ENCODE measurements around the gene TAOK3. TPM values are rescaled to one million over a fixed set of nuclear protein-coding genes. Genes with fewer than 3 reads are reported as not detected.
A peak's percentile ranks its signal among the peaks of the same experiment; 100 is the strongest.
"Not testable (repeated sequence)": the region's sequence is repeated elsewhere in the genome, so short reads cannot be mapped to it uniquely, and the experiment has no call there.

TAOK3 gene
- total RNA-seq, 1 donor, result 27.8 TPM

DNA sequence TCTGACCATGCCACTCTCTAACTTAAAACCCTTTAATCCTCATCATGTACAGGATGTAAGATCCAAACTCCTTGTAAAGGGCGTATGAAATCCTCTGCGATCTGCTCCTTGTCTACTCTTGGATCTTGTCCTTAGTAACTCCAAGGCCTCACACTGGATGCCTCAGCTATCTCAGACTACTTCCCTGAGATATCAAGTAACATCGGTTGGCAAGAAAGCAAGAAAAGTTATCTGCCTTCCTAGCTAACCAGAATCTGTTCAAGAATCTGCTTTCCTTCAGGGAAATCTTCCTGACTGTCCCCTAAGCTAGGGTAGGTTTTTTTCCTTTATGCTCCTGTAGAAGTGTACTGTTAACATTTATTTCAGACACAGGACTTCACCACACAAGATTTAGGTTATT is 82.6 kb downstream of the TAOK3 start:
- TF ChIP-seq, protein P1, sequence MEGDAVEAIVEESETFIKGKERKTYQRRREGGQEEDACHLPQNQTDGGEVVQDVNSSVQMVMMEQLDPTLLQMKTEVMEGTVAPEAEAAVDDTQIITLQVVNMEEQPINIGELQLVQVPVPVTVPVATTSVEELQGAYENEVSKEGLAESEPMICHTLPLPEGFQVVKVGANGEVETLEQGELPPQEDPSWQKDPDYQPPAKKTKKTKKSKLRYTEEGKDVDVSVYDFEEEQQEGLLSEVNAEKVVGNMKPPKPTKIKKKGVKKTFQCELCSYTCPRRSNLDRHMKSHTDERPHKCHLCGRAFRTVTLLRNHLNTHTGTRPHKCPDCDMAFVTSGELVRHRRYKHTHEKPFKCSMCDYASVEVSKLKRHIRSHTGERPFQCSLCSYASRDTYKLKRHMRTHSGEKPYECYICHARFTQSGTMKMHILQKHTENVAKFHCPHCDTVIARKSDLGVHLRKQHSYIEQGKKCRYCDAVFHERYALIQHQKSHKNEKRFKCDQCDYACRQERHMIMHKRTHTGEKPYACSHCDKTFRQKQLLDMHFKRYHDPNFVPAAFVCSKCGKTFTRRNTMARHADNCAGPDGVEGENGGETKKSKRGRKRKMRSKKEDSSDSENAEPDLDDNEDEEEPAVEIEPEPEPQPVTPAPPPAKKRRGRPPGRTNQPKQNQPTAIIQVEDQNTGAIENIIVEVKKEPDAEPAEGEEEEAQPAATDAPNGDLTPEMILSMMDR (IDR thresholded peaks at IDR 0.05; ENCODE audit: insufficient read depth, low read length), result no peak
- peak; percentile 51 for DNase-seq (ENCODE audit: low read depth)
- no peak overlapping the region for H3K4me3 ChIP-seq (ENCODE audit: low read depth, low read length)

DNA sequence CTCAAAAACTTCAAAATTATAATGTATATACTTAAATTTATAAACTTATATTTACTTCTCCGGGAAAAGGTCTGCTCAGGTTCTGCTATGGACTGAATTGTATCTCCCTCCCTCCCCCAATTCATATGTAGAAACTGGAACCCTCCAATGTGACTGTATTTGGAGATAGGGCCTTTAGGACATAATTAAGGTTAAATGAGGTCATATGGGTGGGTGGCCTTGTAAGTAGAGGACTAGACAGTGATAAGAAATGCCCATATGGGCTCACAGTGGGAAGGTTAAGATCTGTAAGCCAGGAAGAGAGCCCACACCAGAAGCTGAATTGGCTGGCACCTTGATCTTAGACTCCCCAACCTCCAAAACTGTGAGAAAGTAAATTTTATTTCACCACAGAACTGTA is 84.5 kb downstream of the TAOK3 start:
- TF ChIP-seq, protein P1 (IDR thresholded peaks at IDR 0.05; ENCODE audit: insufficient read depth, low read length), result no peak
- DNase-seq (ENCODE audit: low read depth), result no peak
- no peak overlapping the region for H3K4me3 ChIP-seq (ENCODE audit: low read depth, low read length)

DNA sequence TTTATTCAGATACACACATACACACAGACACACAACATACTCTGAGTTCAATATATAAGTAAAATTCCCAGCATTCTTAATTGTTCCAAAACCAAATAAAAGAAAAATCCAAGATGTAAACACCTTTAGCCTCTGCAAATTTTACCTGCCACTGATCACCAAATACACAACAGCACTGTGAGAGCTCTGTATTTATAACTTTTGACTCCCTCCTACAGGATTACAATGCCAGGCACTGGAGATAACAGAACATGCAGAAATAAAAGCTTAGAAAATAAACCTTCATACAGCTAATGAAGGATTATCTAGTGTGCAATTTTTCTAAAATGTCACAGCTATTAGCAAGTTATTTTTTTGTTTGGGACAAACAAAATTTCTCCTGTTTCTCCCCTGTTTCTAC is 85.0 kb downstream of the TAOK3 start:
- TF ChIP-seq, protein P1 (IDR thresholded peaks at IDR 0.05; ENCODE audit: insufficient read depth, low read length), result no peak
- DNase-seq (ENCODE audit: low read depth), result no peak
- no peak overlapping the region for H3K4me3 ChIP-seq (ENCODE audit: low read depth, low read length)

DNA sequence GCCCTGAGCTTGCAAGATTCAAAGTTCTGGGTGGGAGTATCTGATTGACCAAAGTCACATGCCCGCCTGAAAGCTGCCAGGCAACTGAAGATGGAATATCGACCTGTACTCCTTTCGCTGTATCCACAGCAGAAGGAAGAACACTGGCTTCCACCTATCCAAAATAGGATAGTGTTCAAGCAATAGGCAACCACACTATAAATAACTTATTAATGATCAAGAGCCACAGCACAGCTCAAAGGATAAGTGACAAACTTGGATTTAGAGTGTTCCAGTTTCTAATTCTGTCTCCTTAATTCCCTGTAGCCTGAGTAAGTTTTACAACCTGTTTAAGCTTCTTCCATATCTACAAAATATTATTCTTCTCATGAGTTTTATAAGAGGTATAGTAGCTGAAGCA is 89.9 kb downstream of the TAOK3 start:
- no peak overlapping the region for H3K4me3 ChIP-seq (ENCODE audit: low read depth, low read length)
- TF ChIP-seq, protein P1 (IDR thresholded peaks at IDR 0.05; ENCODE audit: insufficient read depth, low read length), result no peak
- no peak for DNase-seq (ENCODE audit: low read depth)

DNA sequence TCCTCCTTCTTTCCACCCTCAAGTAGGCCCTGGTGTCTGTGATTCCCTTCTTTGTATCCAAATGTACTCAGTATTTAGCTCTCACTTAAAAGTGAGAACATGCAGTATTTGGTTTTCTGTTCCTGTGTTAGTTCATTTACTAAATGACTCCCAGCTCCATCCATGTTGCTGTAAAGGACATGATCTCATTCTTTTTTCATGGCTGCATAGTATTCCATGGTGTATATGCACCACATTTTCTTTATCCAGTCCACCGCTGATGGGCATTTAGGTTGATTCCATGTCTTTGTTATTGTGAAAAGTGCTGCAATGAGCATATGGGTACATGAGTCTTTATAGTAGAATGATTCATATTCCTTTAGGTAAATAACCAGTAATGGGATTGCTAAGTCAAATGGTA is 94.4 kb downstream of the TAOK3 start:
- H3K4me3 ChIP-seq (ENCODE audit: low read depth, low read length); DNase-seq (ENCODE audit: low read depth): not testable (repeated sequence)

DNA sequence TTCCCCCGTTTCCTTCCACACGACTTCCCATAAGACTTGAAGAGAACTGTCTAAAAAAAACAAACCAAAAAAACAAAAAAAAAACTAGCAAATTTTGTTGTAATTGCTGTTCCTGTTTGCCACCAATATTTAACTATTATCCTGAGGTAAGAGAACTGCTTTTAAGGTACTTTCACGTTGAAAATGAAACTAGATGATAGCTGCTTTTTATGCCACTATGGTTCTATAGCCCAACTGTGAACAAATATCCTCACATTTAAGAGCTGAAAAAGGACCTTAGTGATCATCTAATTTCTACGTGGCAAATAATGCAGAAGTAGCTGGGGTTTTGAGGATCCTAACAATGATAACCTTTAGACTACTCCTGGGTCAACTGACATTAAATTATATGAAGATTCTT is 98.6 kb downstream of the TAOK3 start:
- TF ChIP-seq, protein P1 (IDR thresholded peaks at IDR 0.05; ENCODE audit: insufficient read depth, low read length), result no peak
- no peak overlapping the region for H3K4me3 ChIP-seq (ENCODE audit: low read depth, low read length)
- DNase-seq (ENCODE audit: low read depth), result no peak

DNA sequence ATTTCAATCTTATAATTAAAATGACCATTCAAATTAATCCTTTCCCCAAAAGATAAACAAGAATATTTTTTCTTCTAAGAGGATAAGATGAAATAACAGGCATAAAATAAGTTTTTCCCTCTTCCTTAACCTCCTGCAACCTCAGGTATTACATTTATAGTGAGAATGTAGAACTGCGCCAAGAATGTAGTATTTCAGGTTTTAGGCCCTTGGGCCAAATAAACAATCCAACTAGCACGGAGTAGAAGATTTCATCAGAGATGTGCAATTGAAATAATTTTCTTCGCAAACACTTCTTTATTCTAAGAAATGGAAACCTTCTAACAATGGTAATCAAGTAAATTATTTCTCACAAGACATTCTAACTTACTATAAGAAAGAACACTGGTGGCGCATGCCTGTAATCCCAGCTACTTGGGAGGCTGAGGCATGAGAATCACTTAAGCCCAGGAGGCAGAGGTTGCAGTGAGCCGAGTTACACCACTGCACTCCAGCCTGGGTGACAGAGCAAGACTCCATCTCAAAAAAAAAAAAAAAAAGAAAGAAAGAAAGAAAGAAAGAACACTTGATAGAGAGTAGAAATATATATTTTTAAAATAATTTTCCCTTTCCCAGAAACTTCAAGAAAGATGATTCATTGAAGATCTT is 100.8 kb downstream of the TAOK3 start:
- no peak for DNase-seq (ENCODE audit: low read depth)
- H3K4me3 ChIP-seq (ENCODE audit: low read depth, low read length), result no peak overlapping the region

More for the DNA sequence above, 100.8 kb downstream of the TAOK3 start:
- TF ChIP-seq, protein P1 (IDR thresholded peaks at IDR 0.05; ENCODE audit: insufficient read depth, low read length), result no peak

All from fibroblast of the aortic adventitia (primary cell).